Bronchial epithelial cell (primary cell): ENCODE data around the gene ELMO2. TPM values are rescaled to one million over a fixed set of nuclear protein-coding genes. Genes with fewer than 3 reads are reported as not detected.
A peak's percentile ranks its signal among the peaks of the same experiment; 100 is the strongest.

Source experiments
- DNase-seq: peaks from one replicate; pipeline ENCODE4 v3.0.0-alpha.2; 2010; ENCODE audit warnings: low read depth
- FAIRE-seq: peaks from 2 replicates; lab custom pipeline; 2011; peaks lifted over from hg19 to GRCh38; lab: Jason Lieb, UNC
- H3K27me3 ChIP-seq: 2 replicates; pipeline ENCODE4 v1.5.1; 2011; ENCODE audit warnings: low read length; ENCODE audit not compliant: control insufficient read depth, insufficient read depth
- H3K36me3 ChIP-seq: 2 replicates; pipeline ENCODE4 v1.5.1; 2011; ENCODE audit warnings: low read length; ENCODE audit not compliant: control insufficient read depth, insufficient read depth
- H3K4me3 ChIP-seq: 2 replicates; pipeline ENCODE4 v1.5.1; 2011; ENCODE audit warnings: mild to moderate bottlenecking, low read depth, low read length, control low read depth
- CTCF ChIP-seq: IDR thresholded peaks from 2 replicates; pipeline ENCODE4 v1.5.1; 2011; ENCODE audit warnings: mild to moderate bottlenecking, moderate library complexity, low read length, control low read depth, inconsistent platforms; ENCODE audit not compliant: insufficient read depth, severe bottlenecking
- total RNA-seq: library from RNA; depleted of rRNA; stranded (reverse); fragments of >200 nt; gene quantifications from 2 replicates; pipeline ENCODE4 v1.2.1, GENCODE V29; 2014

The ELMO2 gene
- total RNA-seq, 1 donor from 2014 or later = 15.5 TPM

GRCh38 chr20:46346770-46347169, 59.6 kb downstream of the ELMO2 start:
- TF ChIP-seq CTCF = no peak
- peaks cover 19% of the 10 kb centered on the region for H3K27me3 ChIP-seq
- H3K4me3 ChIP-seq = no peak overlapping the region
- FAIRE-seq (no peak), DNase-seq (no peak)
- peaks cover 12% of the 10 kb centered on the region for H3K36me3 ChIP-seq

GRCh38 chr20:46344488-46345162, 61.8 kb downstream of the ELMO2 start:
- Histone ChIP-seq H3K27me3 (peaks cover 26% of the 10 kb centered on the region), H3K4me3 (no peak overlapping the region), H3K36me3 (peaks cover 1% of the 10 kb centered on the region)
- DNase-seq (no peak), FAIRE-seq (no peak)
- no peak for TF ChIP-seq CTCF

GRCh38 chr20:46343975-46344357, 62.4 kb downstream of the ELMO2 start:
- no peak overlapping the region for H3K4me3 ChIP-seq
- no peaks in the 10 kb centered on the region for H3K36me3 ChIP-seq
- no peak for TF ChIP-seq CTCF
- FAIRE-seq (no peak), DNase-seq (no peak)
- peaks cover 30% of the 10 kb centered on the region for H3K27me3 ChIP-seq

- FAIRE-seq (no peak), DNase-seq (no peak)
- Histone ChIP-seq H3K36me3 (no peaks in the 10 kb centered on the region), H3K27me3 (peaks cover 30% of the 10 kb centered on the region), H3K4me3 (no peak overlapping the region)
- TF ChIP-seq CTCF = no peak
Measured at GRCh38 chr20:46343348-46343974, 63.0 kb downstream of the ELMO2 start.

- peak; percentile 12 for DNase-seq
- TF ChIP-seq CTCF = no peak
- H3K27me3 ChIP-seq = peaks cover 30% of the 10 kb centered on the region
- no peaks in the 10 kb centered on the region for H3K36me3 ChIP-seq
- no peak for FAIRE-seq
- no peak overlapping the region for H3K4me3 ChIP-seq
Measured at GRCh38 chr20:46342451-46343347, 63.7 kb downstream of the ELMO2 start.
